ENCODE results near the gene GPANK1. TPM values are rescaled to one million over a fixed set of nuclear protein-coding genes. Genes with fewer than 3 reads are reported as not detected.

GPANK1 gene
- total and polyA plus RNA-seq, 2 of the 4 experiments (the other 2 are of a cell fraction), result 6.1 to 13.8 TPM

- H2AK5ac ChIP-seq (ENCODE audit: low read depth, low read length), result no peak overlapping the region
- H2BK15ac ChIP-seq (ENCODE audit: low read depth, low read length), result no peak overlapping the region
- H3K4me1 ChIP-seq (ENCODE audit: control insufficient read depth, insufficient read depth, low read length), result no peaks in the 10 kb centered on the region
- no peaks in the 10 kb centered on the region for H3K9me3 ChIP-seq (ENCODE audit: control insufficient read depth, insufficient read depth, low read length)
- no peak overlapping the region for H4K5ac ChIP-seq (ENCODE audit: low read depth, low read length)
- in situ Hi-C loops (cut with MboI; ENCODE audit: low sequenced_read_pairs) (no loop called here), dilution Hi-C loops (cut with HindIII; ENCODE audit: low sequenced_read_pairs, unreplicated experiment) (no loop called here), intact Hi-C loops (cut with micrococcal nuclease) (no loop called here)
- no peaks in the 10 kb centered on the region; the same call in 1 of the 2 replicates for H3K9me1 ChIP-seq (ENCODE audit: insufficient read depth, low read length)
- no peak overlapping the region for H3K4ac ChIP-seq (ENCODE audit: low read depth, low read length)
- ATAC-seq (ENCODE audit: low read depth) (no peak), DNase-seq (no peak)
- H3K9ac ChIP-seq (ENCODE audit: low read depth, low read length), result no peak overlapping the region
- no peak overlapping the region for H2AFZ ChIP-seq (replicated peaks; ENCODE audit: low read length, poor library complexity)
- no peak overlapping the region for H4K8ac ChIP-seq (ENCODE audit: low read depth in 2 of 2, low read length in 2 of 2)
- 91% methylated on average over 5 of the region's 7 CpGs; no CpG with 5 or more reads in 1 of the 2 experiments for WGBS, 2 experiments (ENCODE audit: extremely low coverage in 2 of 2, insufficient read length in 1 of 2)
- H4K91ac ChIP-seq (ENCODE audit: insufficient read depth, low read depth, low read length), result no peak overlapping the region
- ChIA-PET CTCF (no interaction called here), POLR2A (ENCODE audit: unreplicated experiment) (no interaction called here)
- no peak overlapping the region for H2BK20ac ChIP-seq (ENCODE audit: low read depth, low read length)
- peaks cover 94% of the 10 kb centered on the region for H3K36me3 ChIP-seq (ENCODE audit: control insufficient read depth, insufficient read depth, low read length)
- H3K4me3 ChIP-seq (ENCODE audit: insufficient read depth, low read depth, low read length), result no peak overlapping the region
- H3K79me1 ChIP-seq (ENCODE audit: low read depth in 1 of 2, low read length in 2 of 2), result peaks cover 38 to 69% of the 10 kb centered on the region in 2 experiments
- no peak overlapping the region for H2AK9ac ChIP-seq (replicated peaks; ENCODE audit: low read depth, low read length, poor library complexity)
- H3K27me3 ChIP-seq (ENCODE audit: control insufficient read depth, insufficient read depth, low read length), result no peaks in the 10 kb centered on the region
- no peak overlapping the region for H3K14ac ChIP-seq (replicated peaks; ENCODE audit: low read depth, low read length)
- H2BK120ac ChIP-seq (ENCODE audit: low read depth, low read length), result no peak overlapping the region
- no TSS peak for BruUV-seq (replicated peaks)
- peaks cover 36% of the 10 kb centered on the region for H4K20me1 ChIP-seq (ENCODE audit: insufficient read depth, low read length)
- no peak overlapping the region for H3K4me2 ChIP-seq (ENCODE audit: low read depth, low read length)
- no peak overlapping the region for H2BK5ac ChIP-seq (ENCODE audit: low read depth, low read length, poor library complexity, severe bottlenecking)
- H3K56ac ChIP-seq (ENCODE audit: extremely low read depth, insufficient read depth, low read length), result no peak overlapping the region
- no peak for TF ChIP-seq USF2 (IDR thresholded peaks at IDR 0.05; ENCODE audit: low read depth, low read length)
- TF ChIP-seq CHD1 (IDR thresholded peaks at IDR 0.05; ENCODE audit: low read depth, low read length), result no peak
- no peak for TF ChIP-seq MAZ (IDR thresholded peaks at IDR 0.05; ENCODE audit: borderline replicate concordance, low read depth, low read length)
- no peak for TF ChIP-seq SMC3 (IDR thresholded peaks at IDR 0.05; ENCODE audit: low read depth, low read length)
- TF ChIP-seq MXI1 (IDR thresholded peaks at IDR 0.05; ENCODE audit: borderline replicate concordance, low read depth, low read length), result no peak
- TF ChIP-seq RAD21 (IDR thresholded peaks at IDR 0.05; ENCODE audit: low read length), result no peak
- TF ChIP-seq CTCF (conservative IDR thresholded peaks at IDR 0.05; ENCODE audit: low read depth, low read length), result no peak
- no peak for TF ChIP-seq CEBPB (IDR thresholded peaks at IDR 0.05; ENCODE audit: low read depth, low read length)
- TF ChIP-seq MAFK (IDR thresholded peaks at IDR 0.05; ENCODE audit: low read depth, low read length), result no peak
- TF ChIP-seq RFX5 (IDR thresholded peaks at IDR 0.05; ENCODE audit: low read depth, low read length), result no peak
- TF ChIP-seq BHLHE40 (IDR thresholded peaks at IDR 0.05; ENCODE audit: low read depth, low read length), result no peak
- TF ChIP-seq FOS (IDR thresholded peaks at IDR 0.05; ENCODE audit: low read depth, low read length), result no peak
- TF ChIP-seq POLR2A (IDR thresholded peaks at IDR 0.05; ENCODE audit: low read depth, low read length), result no peak
- TF ChIP-seq RCOR1 (IDR thresholded peaks at IDR 0.05; ENCODE audit: insufficient replicate concordance, low read length), result no peak
- no peak for TF ChIP-seq NFE2L2 (IDR thresholded peaks at IDR 0.05; ENCODE audit: low read depth, low read length)
- TF ChIP-seq ELK1 (IDR thresholded peaks at IDR 0.05; ENCODE audit: borderline replicate concordance, low read depth, low read length), result no peak
- no peak overlapping the region for H3K18ac ChIP-seq (ENCODE audit: low read depth, low read length)
- H3K27ac ChIP-seq (ENCODE audit: insufficient read depth, low read length), result no peak overlapping the region
- no peak overlapping the region for H3K23ac ChIP-seq (ENCODE audit: low read depth, low read length)
These were observed 35.8 kb downstream of the GPANK1 start for GRCh38 chr6:31629014-31629413.

Data from IMR-90 (cell line).